Lung (tissue), 12 donors: ENCODE results near the gene WDR35. TPM values are rescaled to one million over a fixed set of nuclear protein-coding genes. Genes with fewer than 3 reads are reported as not detected.

Source experiments
- ATAC-seq: fragments of 200-7000 bp; cut with Tn5 transposase; one replicate; pipeline ENCODE4 v1.9.1; 2020; ENCODE audit warnings: moderate number of reproducible peaks; ENCODE audit not compliant: insufficient read depth, low FRiP score
- DNase-seq, 3 donors: peaks; one replicate each; pipeline ENCODE4 v3.0.0-alpha.2; 2013 to 2017
- H3K27ac ChIP-seq, 2 donors: one replicate each; pipeline ENCODE4 v1.5.1; 2013; ENCODE audit warnings: mild to moderate bottlenecking in 2 of 2, moderate library complexity in 2 of 2, control low read depth in 1 of 2, inconsistent platforms in 1 of 2, low read depth in 1 of 2, low read length in 1 of 2
- H3K27me3 ChIP-seq, 3 donors: one replicate each; pipeline ENCODE4 v1.5.1; 2013; ENCODE audit warnings: low read length in 2 of 3; ENCODE audit not compliant: control insufficient read depth in 3 of 3, insufficient read depth in 3 of 3
- H3K36me3 ChIP-seq, 4 donors: one replicate each; pipeline ENCODE4 v1.5.1; 2013; ENCODE audit warnings: low read length in 4 of 4, mild to moderate bottlenecking in 1 of 4, moderate library complexity in 1 of 4; ENCODE audit not compliant: control insufficient read depth in 4 of 4, insufficient read depth in 4 of 4
- H3K4me1 ChIP-seq, 5 donors: one replicate each; pipeline ENCODE4 v1.5.1; 2013; ENCODE audit warnings: low read length in 5 of 5, mild to moderate bottlenecking in 2 of 5, moderate library complexity in 1 of 5; ENCODE audit not compliant: control insufficient read depth in 5 of 5, insufficient read depth in 5 of 5
- H3K4me3 ChIP-seq: one replicate; pipeline ENCODE4 v1.5.1; 2013; ENCODE audit warnings: mild to moderate bottlenecking, control low read depth, moderate library complexity
- H3K9ac ChIP-seq, 2 donors: one replicate each; pipeline ENCODE4 v1.5.1; 2013; ENCODE audit warnings: low read length in 2 of 2, control low read depth in 1 of 2; ENCODE audit not compliant: insufficient read depth in 1 of 2
- H3K9me3 ChIP-seq, 4 donors: one replicate each; pipeline ENCODE4 v1.5.1; 2013; ENCODE audit warnings: low read length in 3 of 4, mild to moderate bottlenecking in 1 of 4, moderate library complexity in 1 of 4; ENCODE audit not compliant: control insufficient read depth in 4 of 4, insufficient read depth in 3 of 4
- WGBS, 2 donors: extraction: QIAGEN DNeasy Blood & Tissue Kit; methylation state at CpG; one replicate each; pipeline ENCODE4 v1.1.7; 2013; 5-methylcytosine and 5-hydroxymethylcytosine counted together
- polyA plus RNA-seq, 2 donors: library from polyadenylated mRNA; stranded (reverse); fragments of 200-250 nt; gene quantifications; one replicate each; pipeline ENCODE4 v1.2.1, GENCODE V29; 2013
- total RNA-seq, 2 donors: library from RNA; depleted of rRNA in 1 of 2; stranded (reverse); fragments of >200 nt in 1 of 2; gene quantifications; one replicate each; pipeline ENCODE4 v1.2.1, GENCODE V29; 2014 to 2021
- TF ChIP-seq, protein P1 (sequence below): IDR thresholded peaks from 2 replicates; pipeline ENCODE4 v1.5.1; 2012; ENCODE audit warnings: mild to moderate bottlenecking; ENCODE audit errors: control extremely low read depth, extremely low read depth
- donor health status: control.
- donor health status: control.
- donor health status: Bipolar disorder and iron deficiency.
- donor health status: healthy.
- donor health status: DM: yes; HTN: yes; CAD: no.

WDR35 gene
- total and polyA plus RNA-seq, 4 donors = 2.8 to 25.9 (median 9.0) TPM

DNA sequence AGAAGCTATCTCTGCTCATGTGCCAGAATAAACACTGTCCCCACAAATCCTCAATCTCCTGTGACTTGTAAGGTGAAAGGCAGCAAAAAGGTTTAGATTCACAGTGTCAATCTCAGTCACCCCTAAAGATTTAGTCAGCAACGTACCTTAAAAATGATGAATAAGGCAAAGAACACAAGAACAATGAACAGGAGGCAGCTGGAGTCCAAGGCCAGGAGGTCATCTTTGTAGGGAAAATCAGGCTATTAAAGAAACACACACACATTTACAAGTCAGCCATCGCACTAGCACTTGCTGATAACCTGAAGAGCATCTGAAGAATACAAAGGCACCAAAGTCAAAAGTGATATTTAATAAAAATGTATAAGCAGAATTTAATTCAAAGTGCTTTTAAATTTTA, 44.9 kb upstream of the WDR35 start:
- Histone ChIP-seq H3K27me3 (no peaks in the 10 kb centered on the region), H3K27ac (peak overlapping the region in 1 of 2 donors; percentile 27), H3K9me3 (peaks cover 0 to 3% (median 0%) of the 10 kb centered on the region in 4 donors), H3K9ac (no peak overlapping the region), H3K4me1 (peaks cover 0 to 14% (median 0%) of the 10 kb centered on the region in 5 donors), H3K36me3 (peaks cover 32 to 75% (median 52%) of the 10 kb centered on the region in 4 donors), H3K4me3 (no peak overlapping the region)
- ATAC-seq (no peak), DNase-seq (no peak)
- WGBS, 2 donors = 82 to 88% methylated on average over 2 of the region's 2 CpGs
- TF ChIP-seq, protein P1, sequence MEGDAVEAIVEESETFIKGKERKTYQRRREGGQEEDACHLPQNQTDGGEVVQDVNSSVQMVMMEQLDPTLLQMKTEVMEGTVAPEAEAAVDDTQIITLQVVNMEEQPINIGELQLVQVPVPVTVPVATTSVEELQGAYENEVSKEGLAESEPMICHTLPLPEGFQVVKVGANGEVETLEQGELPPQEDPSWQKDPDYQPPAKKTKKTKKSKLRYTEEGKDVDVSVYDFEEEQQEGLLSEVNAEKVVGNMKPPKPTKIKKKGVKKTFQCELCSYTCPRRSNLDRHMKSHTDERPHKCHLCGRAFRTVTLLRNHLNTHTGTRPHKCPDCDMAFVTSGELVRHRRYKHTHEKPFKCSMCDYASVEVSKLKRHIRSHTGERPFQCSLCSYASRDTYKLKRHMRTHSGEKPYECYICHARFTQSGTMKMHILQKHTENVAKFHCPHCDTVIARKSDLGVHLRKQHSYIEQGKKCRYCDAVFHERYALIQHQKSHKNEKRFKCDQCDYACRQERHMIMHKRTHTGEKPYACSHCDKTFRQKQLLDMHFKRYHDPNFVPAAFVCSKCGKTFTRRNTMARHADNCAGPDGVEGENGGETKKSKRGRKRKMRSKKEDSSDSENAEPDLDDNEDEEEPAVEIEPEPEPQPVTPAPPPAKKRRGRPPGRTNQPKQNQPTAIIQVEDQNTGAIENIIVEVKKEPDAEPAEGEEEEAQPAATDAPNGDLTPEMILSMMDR = no peak

DNA sequence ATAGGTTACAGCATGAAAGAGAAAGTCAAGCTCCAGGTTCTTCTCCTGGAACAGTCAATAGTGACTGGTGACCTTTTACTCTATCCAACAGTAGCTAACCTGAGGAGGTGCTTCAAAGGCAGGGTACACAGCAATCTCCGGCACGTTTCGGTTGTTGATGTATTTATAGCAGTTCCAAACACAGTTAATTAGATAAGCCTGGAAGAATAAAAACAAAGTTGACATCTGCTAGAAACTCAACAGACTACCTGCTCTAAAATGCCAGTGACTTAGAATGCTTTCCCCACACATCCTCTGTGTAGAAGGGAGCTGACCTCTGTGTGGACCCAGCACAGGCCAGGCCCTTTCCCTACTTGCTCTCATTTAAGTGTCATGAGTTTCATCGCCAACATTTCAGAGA, 44.3 kb upstream of the WDR35 start:
- H3K4me3 ChIP-seq = no peak overlapping the region
- TF ChIP-seq, protein P1 = no peak
- no peaks in the 10 kb centered on the region for H3K27me3 ChIP-seq
- H3K36me3 ChIP-seq = peaks cover 30 to 77% (median 53%) of the 10 kb centered on the region in 4 donors
- WGBS, 2 donors = 87% methylated on average over 4 of the region's 4 CpGs
- peak overlapping the region in 1 of 2 donors; percentile 27 for H3K27ac ChIP-seq
- no peak overlapping the region for H3K9ac ChIP-seq
- DNase-seq = no peak
- H3K9me3 ChIP-seq = peaks cover 0 to 3% (median 0%) of the 10 kb centered on the region in 4 donors
- peaks cover 0 to 14% (median 0%) of the 10 kb centered on the region in 5 donors for H3K4me1 ChIP-seq
- ATAC-seq = no peak

DNA sequence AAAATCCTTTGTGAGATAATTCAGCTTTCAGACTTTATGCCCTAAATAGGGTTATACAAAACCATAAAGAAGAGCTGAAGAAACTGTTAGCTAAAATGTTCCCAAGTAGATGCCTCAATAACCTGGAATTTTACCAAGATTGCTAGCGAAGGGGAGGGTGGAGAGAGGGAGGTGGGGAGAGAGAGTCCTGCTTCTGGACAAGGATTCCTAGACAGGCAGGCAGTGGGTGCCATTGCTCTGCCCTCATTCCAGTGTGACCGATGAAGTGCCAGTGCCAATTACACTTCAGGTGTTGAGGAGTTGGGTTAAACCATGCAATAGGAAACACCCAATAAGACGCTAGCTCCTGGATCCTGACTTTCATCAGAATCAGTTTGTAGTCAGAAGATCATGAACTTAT, 43.4 kb upstream of the WDR35 start:
- 73 to 85% methylated on average over 3 of the region's 3 CpGs for WGBS, 2 donors
- TF ChIP-seq, protein P1 = no peak
- Histone ChIP-seq H3K9ac (no peak overlapping the region), H3K27ac (no peak overlapping the region), H3K36me3 (peaks cover 28 to 84% (median 58%) of the 10 kb centered on the region in 4 donors), H3K4me3 (no peak overlapping the region), H3K4me1 (peaks cover 0 to 14% (median 0%) of the 10 kb centered on the region in 5 donors), H3K27me3 (no peaks in the 10 kb centered on the region), H3K9me3 (peaks cover 0 to 3% (median 0%) of the 10 kb centered on the region in 4 donors)
- DNase-seq = no peak
- no peak for ATAC-seq

DNA sequence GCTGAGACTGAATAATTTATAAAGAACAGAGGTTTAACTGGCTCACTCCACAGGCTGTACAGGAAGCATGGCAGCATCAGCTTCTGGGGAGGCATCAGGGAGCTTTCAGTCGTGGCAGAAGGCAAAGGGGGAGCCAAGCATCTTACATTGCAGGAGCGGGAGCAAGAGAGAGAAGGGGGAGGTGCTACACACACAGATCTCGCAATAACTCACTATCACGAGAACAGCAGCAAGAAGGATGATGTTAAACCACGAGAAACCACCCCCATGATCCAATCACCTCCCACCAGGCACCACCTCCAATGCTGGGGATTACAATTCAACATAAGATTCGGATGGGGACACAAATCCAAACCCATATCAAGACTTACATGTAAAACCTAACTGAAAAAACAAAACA, 40.3 kb upstream of the WDR35 start:
- Histone ChIP-seq H3K27me3 (no peaks in the 10 kb centered on the region), H3K4me3 (no peak overlapping the region), H3K27ac (no peak overlapping the region), H3K9ac (no peak overlapping the region), H3K4me1 (peaks cover 0 to 11% (median 0%) of the 10 kb centered on the region in 5 donors), H3K36me3 (peaks cover 21 to 72% (median 51%) of the 10 kb centered on the region in 4 donors), H3K9me3 (peaks cover 0 to 3% (median 0%) of the 10 kb centered on the region in 4 donors)
- ATAC-seq (no peak), DNase-seq (no peak)
- WGBS, 2 donors = 80 to 85% methylated on average over 6 of the region's 6 CpGs
- TF ChIP-seq, protein P1 = no peak
